GM06990 (cell line): ENCODE results near the gene AZIN2.
A peak's percentile ranks its signal among the peaks of the same experiment; 100 is the strongest.

Experiments
- DNase-seq: peaks from one replicate; pipeline ENCODE4 v3.0.0-alpha.2; 2011; ENCODE audit not compliant: insufficient read length; ENCODE audit errors: extremely low read depth
- H3K27me3 ChIP-seq: replicated peaks from 2 replicates; pipeline ENCODE4 v1.6.0; 2011; ENCODE audit warnings: low read length; ENCODE audit not compliant: control insufficient read depth, insufficient read depth
- H3K36me3 ChIP-seq: 2 replicates; pipeline ENCODE4 v1.5.1; 2011; ENCODE audit warnings: low read length; ENCODE audit not compliant: control insufficient read depth, insufficient read depth
- H3K4me3 ChIP-seq: replicated peaks from 2 replicates; pipeline ENCODE4 v1.5.1; 2011; ENCODE audit warnings: low read depth, mild to moderate bottlenecking, control low read depth, low read length
- TF ChIP-seq, protein P1 (sequence below): IDR thresholded peaks from 2 replicates; pipeline ENCODE4 v1.5.1; 2011; ENCODE audit warnings: low read length, control low read depth, mild to moderate bottlenecking, inconsistent platforms; ENCODE audit not compliant: insufficient read depth, poor library complexity, severe bottlenecking

AZIN2 gene

DNA sequence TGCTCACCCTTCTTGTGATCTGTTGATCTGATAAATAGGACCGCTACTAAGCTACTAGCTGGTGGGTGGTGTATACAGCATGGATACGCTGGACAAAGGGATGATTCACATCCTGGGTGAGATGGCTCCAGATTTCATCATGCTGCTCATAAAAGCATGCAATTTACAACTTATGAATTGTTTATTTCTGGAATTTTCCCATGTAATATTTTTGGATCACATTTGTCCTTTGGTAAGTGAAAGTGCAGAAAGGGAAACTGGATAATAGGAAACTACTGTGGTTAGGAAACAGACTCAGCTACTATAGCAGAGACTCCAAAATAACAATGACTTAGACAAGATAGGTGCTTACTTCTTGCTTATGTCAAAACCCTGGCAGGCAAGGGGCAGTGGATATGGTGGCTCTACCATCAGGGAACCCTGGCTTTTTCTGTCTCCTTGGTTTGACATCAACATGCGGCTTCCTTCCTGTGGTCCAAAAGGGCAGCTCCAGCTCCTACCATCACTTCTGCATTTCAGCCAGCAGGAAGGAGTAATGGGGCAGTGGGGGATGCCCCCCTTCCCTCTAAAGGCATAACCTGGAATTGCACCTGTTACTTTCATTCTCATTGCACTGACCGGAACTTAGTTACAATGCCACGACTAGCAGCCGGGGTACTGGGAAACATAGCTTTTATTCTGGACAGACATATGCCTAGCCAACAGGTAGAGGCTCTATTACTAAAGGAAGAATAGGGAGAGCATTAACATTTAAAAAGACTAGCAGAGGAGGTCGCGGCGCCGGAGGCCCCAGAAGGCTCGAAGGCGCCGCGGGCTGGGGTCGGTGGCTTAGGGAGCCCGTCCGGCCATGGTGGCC is 30.5 kb upstream of the AZIN2 start:
- Histone ChIP-seq H3K36me3 (no peaks in the 10 kb centered on the region), H3K4me3 (no peak overlapping the region), H3K27me3 (no peaks in the 10 kb centered on the region)
- no peak for DNase-seq
- TF ChIP-seq, protein P1, sequence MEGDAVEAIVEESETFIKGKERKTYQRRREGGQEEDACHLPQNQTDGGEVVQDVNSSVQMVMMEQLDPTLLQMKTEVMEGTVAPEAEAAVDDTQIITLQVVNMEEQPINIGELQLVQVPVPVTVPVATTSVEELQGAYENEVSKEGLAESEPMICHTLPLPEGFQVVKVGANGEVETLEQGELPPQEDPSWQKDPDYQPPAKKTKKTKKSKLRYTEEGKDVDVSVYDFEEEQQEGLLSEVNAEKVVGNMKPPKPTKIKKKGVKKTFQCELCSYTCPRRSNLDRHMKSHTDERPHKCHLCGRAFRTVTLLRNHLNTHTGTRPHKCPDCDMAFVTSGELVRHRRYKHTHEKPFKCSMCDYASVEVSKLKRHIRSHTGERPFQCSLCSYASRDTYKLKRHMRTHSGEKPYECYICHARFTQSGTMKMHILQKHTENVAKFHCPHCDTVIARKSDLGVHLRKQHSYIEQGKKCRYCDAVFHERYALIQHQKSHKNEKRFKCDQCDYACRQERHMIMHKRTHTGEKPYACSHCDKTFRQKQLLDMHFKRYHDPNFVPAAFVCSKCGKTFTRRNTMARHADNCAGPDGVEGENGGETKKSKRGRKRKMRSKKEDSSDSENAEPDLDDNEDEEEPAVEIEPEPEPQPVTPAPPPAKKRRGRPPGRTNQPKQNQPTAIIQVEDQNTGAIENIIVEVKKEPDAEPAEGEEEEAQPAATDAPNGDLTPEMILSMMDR, result no peak

DNA sequence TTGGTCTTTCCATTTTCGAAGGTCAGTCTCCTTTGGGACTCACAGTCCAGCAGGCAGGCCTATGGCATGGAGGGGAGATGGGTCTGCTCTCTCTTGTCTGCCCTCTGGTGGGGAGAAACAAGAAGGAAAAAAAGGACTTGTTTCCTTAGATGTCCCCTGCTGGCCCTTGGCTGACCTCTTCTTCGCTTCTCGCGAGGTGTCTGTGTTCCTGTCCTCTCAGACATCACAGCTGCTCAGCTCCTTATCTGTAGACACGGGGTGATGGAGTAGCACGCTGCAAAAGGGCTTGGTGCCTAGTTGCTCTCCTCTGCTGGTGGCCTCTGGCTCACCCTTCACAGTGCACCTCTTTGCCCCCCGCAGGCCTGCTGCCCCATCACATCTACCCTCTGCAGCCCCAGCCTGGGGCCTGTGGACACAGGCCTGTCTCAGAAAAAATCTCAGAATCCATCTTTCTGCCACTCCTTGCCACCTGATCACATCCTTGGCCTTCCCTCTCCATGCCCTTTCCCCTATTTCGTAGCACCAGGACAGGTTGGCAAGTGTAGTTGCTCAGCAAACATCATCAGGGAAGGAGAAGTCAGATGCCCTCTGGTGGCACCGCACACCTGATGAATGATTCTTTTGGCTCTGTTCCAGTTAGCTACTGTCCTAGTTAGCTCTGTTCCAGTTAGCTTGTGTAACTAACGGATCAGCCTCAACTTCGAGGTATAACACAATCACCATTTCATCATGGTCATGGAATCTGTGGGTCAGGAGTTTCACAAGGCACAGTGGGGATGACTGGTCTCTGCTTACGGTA is 25.5 kb upstream of the AZIN2 start:
- no peaks in the 10 kb centered on the region for H3K36me3 ChIP-seq
- DNase-seq, result peak; percentile 31
- TF ChIP-seq, protein P1, result peak; percentile 68
- no peaks in the 10 kb centered on the region for H3K27me3 ChIP-seq
- H3K4me3 ChIP-seq, result no peak overlapping the region

DNA sequence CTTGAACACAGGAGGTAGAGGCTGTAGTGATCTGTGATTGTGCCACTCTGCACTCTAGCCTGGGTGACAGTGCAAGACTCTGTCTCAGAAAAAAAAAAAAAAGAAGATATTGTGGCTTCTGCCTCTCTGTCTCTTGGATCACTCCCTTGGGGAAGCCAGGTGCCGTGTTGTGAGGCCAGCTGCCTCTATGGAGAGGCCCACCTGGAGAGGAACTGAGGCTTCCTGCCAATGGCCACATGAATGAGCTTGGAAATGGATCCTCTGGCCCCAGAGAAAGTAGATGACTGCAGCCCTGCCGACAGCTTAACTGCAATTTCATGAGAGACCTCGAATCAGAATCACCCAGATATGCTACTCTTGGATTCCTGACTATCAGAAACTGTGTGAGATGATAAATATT is 24.5 kb upstream of the AZIN2 start:
- Histone ChIP-seq H3K4me3 (no peak overlapping the region), H3K36me3 (no peaks in the 10 kb centered on the region), H3K27me3 (no peaks in the 10 kb centered on the region)
- TF ChIP-seq, protein P1, result no peak
- DNase-seq, result no peak

DNA sequence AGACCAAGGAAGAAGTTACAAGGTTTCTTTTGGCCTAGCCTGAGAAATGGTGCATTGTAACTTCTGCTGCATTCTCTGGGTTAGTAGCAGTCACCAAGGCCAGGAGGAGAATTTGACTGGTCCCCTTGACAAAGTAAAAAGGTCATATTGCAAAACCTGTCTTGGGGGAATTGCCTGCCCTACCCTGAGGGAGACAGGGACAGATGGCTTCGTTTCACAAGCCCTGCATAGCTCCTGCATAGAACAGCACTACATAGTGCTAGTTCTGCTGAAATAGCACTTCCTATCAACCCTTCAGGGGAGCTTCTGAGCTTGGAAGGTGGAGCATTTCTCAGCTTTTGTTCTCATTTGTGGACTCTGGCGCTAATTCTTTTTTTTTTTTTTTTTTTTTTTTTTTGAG is 23.9 kb upstream of the AZIN2 start:
- H3K36me3 ChIP-seq, result no peaks in the 10 kb centered on the region
- no peaks in the 10 kb centered on the region for H3K27me3 ChIP-seq
- no peak overlapping the region for H3K4me3 ChIP-seq
- TF ChIP-seq, protein P1, result no peak
- no peak for DNase-seq

DNA sequence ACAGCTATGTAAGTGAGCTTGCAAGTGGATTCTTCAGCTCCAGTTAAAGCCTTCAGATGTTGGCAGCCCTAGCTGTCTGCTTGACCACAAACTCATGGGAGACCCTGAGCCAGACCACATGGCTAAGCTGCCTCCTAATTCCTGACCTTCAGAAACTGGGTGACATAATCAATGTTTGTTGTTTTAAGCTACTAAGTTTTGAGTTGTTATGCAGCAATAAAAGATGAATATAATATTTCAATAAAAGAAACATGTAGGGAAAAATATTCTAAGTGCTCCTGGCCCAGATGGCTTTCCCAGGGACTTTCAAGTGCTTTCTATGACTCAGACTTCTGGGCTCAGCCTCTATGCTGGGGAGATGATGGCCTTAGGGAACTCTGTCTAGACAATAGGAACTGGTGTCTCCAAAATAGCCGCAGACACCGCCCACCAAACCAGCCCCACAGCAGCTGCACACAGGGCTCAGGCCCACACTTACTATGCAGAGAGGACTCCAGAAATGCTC is 20.3 kb upstream of the AZIN2 start:
- TF ChIP-seq, protein P1, result no peak
- no peaks in the 10 kb centered on the region for H3K36me3 ChIP-seq
- no peak overlapping the region for H3K4me3 ChIP-seq
- H3K27me3 ChIP-seq, result no peaks in the 10 kb centered on the region
- DNase-seq, result no peak
